ENCODE measurements around the gene CYP3A5. TPM values are rescaled to one million over a fixed set of nuclear protein-coding genes. Genes with fewer than 3 reads are reported as not detected.
"Not testable (repeated sequence)": the region's sequence is repeated elsewhere in the genome, so short reads cannot be mapped to it uniquely, and the experiment has no call there.

The CYP3A5 gene
- total RNA-seq (0.24 and 4.8 TPM in 2 replicates), polyA plus RNA-seq (0.81 and 0.95 TPM in 2 replicates)

- TF ChIP-seq CTCF (IDR thresholded peaks at IDR 0.05; ENCODE audit: low read depth, low read length) = no peak
- Histone ChIP-seq H3K36me3 (no peaks in the 10 kb centered on the region), H3K27me3 (no peaks in the 10 kb centered on the region), H3K4me3 (no peak within 1 kb of the TSS), H3K27ac (no peak within 1 kb of the TSS), H3K4me1 (ENCODE audit: low read depth) (no peaks in the 10 kb centered on the region), H3K9me3 (ENCODE audit: low read depth) (no peaks in the 10 kb centered on the region)
- peak; percentile 3 to 16 for DNase-seq (ENCODE audit: low read depth in 1 of 2, low spot score in 1 of 2)
Observed at GRCh38 chr7:99679400-99680191, at the start of gene CYP3A5. Gene CYP3A5 (minus strand): TSS chr7:99679996. CDS start chr7:99679896, 100 bp downstream.

GRCh38 chr7:99728615-99729014 is 48.8 kb upstream of the CYP3A5 start:
- Histone ChIP-seq H3K27me3 (no peaks in the 10 kb centered on the region), H3K4me1 (ENCODE audit: low read depth) (peaks cover 5% of the 10 kb centered on the region), H3K27ac (no peak overlapping the region), H3K9me3 (ENCODE audit: low read depth) (no peaks in the 10 kb centered on the region), H3K4me3 (no peak overlapping the region), H3K36me3 (no peaks in the 10 kb centered on the region)
- DNase-seq (ENCODE audit: low read depth in 1 of 2, low spot score in 1 of 2) = no peak
- TF ChIP-seq CTCF (IDR thresholded peaks at IDR 0.05; ENCODE audit: low read depth, low read length) = no peak

GRCh38 chr7:99723201-99723600 is 43.4 kb upstream of the CYP3A5 start:
- H3K36me3 ChIP-seq; H3K27me3 ChIP-seq; H3K27ac ChIP-seq; DNase-seq (ENCODE audit: low read depth in 1 of 2, low spot score in 1 of 2); H3K4me1 ChIP-seq (ENCODE audit: low read depth); H3K9me3 ChIP-seq (ENCODE audit: low read depth); H3K4me3 ChIP-seq: not testable (repeated sequence)

- H3K27me3 ChIP-seq = no peaks in the 10 kb centered on the region
- peaks cover 4% of the 10 kb centered on the region for H3K4me1 ChIP-seq (ENCODE audit: low read depth)
- no peak for DNase-seq (ENCODE audit: low read depth in 1 of 2, low spot score in 1 of 2)
- H3K36me3 ChIP-seq = no peaks in the 10 kb centered on the region
- no peak for TF ChIP-seq CTCF (IDR thresholded peaks at IDR 0.05; ENCODE audit: low read depth, low read length)
- no peak overlapping the region for H3K27ac ChIP-seq
- no peak overlapping the region for H3K4me3 ChIP-seq
- H3K9me3 ChIP-seq (ENCODE audit: low read depth) = no peaks in the 10 kb centered on the region
Observed at GRCh38 chr7:99720800-99721595, 41.2 kb upstream of the CYP3A5 start.

GRCh38 chr7:99719996-99720769 is 40.4 kb upstream of the CYP3A5 start:
- H3K36me3 ChIP-seq = no peaks in the 10 kb centered on the region
- H3K4me3 ChIP-seq = no peak overlapping the region
- no peak for DNase-seq (ENCODE audit: low read depth in 1 of 2, low spot score in 1 of 2)
- TF ChIP-seq CTCF (IDR thresholded peaks at IDR 0.05; ENCODE audit: low read depth, low read length) = no peak
- H3K27me3 ChIP-seq = no peaks in the 10 kb centered on the region
- no peak overlapping the region for H3K27ac ChIP-seq
- peaks cover 4% of the 10 kb centered on the region for H3K4me1 ChIP-seq (ENCODE audit: low read depth)
- no peaks in the 10 kb centered on the region for H3K9me3 ChIP-seq (ENCODE audit: low read depth)

All from cardiac muscle cell (in vitro differentiated cells and primary cell).